Stimulated activated CD4-positive, alpha-beta T cell treated with anti-CD3 and anti-CD28 coated beads, Interleukin-1b, Interleukin-23, amount 100 ng/mL, for 48 hours (primary cell): ENCODE measurements around the gene SLC5A6.

Source experiments
- DNase-seq: peaks from one replicate; pipeline ENCODE4 v3.0.0-alpha.2; 2020

SLC5A6 gene

DNA sequence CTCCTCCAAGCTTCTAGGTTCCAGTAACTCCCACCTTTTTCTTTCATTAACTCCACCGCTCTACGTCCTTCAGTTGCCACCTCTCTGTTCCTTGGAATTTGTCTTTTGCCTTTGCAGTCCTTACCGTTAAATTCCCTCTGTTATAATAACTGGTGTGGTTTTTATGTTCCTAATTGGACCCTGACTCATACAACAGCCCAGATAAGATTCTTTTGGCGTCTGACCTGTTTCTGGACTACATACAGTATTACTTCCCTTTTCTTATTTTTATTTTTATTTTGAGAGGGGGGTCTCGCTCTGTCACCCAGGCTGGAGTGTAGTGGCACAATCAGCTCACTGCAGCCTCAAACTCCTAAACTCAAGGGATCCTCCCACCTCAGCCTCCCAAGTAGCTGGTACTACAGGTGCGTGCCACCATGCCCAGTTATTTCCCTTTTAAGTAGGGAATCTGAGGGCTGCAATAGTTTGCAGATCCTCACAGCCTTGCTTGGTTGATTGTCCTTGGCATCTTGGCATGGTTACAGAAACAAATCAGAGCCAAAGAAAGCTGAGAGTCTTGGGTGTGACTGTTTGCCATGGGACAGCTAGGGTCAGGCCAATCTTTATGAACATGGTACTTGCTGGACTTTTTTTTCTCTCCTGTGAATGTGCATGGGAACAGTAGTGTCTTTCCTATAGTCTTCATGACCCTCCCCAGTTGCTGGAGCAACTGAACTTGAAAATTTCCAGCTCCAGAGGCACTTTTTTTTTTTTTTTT lies 41.3 kb downstream of the SLC5A6 start:
- DNase-seq = no peak

GRCh38 chr2:27164960-27165763 lies 46.9 kb downstream of the SLC5A6 start:
- DNase-seq = no peak

GRCh38 chr2:27162151-27163121 lies 49.6 kb downstream of the SLC5A6 start:
- DNase-seq = no peak

DNA sequence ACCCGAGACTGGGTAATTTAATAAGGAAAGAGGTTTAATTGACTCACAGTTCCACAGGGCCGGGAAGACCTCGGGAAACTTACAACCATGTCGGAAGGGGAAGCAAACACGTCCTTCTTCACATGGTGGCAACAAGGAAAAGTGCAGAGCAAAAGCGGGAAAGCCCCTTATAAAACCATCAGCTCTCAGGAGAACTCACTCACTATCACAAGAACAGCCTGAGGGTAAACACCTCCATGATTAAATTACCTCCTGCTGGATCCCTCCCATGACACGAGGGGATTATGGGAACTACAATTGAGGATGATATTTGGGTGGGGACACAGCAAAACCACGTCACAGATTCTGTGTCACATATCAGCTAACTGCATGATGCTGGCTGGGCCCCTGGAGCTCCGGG lies 51.9 kb downstream of the SLC5A6 start:
- DNase-seq = no peak

DNA sequence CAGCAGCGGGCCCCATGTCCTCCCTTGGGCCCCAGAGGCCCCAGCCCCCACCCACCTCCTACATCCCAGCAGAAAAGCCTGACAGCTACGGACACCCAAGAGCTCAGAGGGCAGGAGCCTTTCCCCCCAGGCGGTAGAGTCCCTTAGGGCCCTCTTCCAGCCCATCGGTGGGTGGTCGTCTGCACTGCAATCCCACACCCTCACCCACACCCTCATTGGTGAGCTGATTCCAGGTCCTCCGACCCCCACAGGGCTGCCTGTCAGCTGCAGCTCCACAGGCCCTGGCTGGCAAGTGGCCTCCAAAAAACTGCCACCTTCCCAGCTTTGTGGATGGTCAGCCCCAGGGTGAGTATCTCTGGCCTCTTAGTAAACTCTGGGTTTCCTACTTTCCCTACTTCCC lies 52.8 kb downstream of the SLC5A6 start:
- DNase-seq = no peak

DNA sequence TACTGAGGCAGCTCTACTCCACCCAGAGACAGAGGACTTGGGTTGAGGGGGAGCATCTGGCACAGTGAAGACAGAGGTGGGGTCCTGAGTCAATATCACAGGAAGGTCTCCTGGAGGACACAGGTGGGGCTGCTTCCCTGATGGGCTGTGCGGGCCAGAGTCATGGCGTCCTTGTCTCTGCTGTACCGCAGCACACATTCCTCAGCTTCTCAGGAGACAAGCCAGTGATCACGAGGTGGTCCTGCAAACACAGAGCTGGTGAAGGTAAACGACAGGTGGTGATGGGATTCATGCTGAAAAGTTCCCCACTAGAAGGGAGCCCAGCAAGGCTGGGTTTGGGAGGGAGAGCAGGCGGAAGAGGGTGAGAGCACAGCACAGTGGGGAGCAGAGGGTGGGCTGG lies 53.6 kb downstream of the SLC5A6 start:
- DNase-seq = no peak

GRCh38 chr2:27155069-27155520 lies 57.0 kb downstream of the SLC5A6 start:
- no peak for DNase-seq

DNA sequence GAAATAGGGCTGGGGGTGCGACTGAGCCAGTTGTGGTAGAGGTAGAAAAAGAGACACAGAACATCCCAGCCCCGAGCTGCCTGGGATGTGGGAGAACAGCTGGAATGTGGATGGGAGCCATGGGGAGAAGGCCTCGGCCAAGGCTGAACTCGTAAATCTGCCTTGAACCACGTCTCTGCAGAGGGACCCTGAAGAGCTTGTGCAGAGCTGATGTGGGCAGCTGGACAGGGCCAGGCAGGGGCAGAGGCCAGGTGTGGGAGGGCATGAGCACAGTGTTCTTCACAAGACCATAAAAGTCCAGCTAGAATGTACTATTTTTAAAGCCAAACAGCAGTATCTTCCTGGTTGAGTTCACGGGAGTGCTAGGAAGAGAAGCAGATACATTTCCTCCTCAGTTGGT lies 57.6 kb downstream of the SLC5A6 start:
- DNase-seq = no peak

- DNase-seq = no peak
Measured at GRCh38 chr2:27152796-27153464, 59.1 kb downstream of the SLC5A6 start.

GRCh38 chr2:27152102-27152795 lies 59.8 kb downstream of the SLC5A6 start:
- DNase-seq = no peak

- no peak for DNase-seq
Measured at GRCh38 chr2:27150639-27151230, 61.3 kb downstream of the SLC5A6 start.
